ENCODE measurements around the gene CDC27.

DNA sequence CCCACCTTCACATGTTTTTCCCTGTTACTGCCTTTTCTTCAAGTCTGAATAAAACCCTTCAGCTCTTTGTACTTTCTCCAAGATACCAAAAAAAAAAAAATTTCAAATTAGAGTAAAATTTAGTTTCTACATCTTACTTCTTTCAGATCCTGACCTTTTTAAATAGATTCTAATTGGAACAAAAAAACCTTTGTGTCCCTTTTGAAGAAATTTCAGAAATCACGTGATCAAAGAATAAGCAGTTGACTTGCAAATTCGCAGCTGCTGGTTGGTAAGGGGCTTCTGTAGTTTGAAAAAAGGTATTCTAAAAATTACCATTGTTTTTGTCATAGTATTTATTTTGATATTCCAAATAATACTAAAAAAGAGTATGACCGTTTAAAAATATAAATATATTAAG lies 71.7 kb downstream of the CDC27 start:
- TF ChIP-seq, protein P1, sequence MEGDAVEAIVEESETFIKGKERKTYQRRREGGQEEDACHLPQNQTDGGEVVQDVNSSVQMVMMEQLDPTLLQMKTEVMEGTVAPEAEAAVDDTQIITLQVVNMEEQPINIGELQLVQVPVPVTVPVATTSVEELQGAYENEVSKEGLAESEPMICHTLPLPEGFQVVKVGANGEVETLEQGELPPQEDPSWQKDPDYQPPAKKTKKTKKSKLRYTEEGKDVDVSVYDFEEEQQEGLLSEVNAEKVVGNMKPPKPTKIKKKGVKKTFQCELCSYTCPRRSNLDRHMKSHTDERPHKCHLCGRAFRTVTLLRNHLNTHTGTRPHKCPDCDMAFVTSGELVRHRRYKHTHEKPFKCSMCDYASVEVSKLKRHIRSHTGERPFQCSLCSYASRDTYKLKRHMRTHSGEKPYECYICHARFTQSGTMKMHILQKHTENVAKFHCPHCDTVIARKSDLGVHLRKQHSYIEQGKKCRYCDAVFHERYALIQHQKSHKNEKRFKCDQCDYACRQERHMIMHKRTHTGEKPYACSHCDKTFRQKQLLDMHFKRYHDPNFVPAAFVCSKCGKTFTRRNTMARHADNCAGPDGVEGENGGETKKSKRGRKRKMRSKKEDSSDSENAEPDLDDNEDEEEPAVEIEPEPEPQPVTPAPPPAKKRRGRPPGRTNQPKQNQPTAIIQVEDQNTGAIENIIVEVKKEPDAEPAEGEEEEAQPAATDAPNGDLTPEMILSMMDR (IDR thresholded peaks at IDR 0.05): no peak
- no peak for TF ChIP-seq POLR2A (IDR thresholded peaks at IDR 0.05)

Data from lower leg skin (tissue), 3 donors.